Smooth muscle cell (in vitro differentiated cells): ENCODE measurements around the gene BLOC1S3. TPM values are rescaled to one million over a fixed set of nuclear protein-coding genes. Genes with fewer than 3 reads are reported as not detected.

Experiments used
- DNase-seq: peaks from one replicate; lab custom pipeline; 2025; ENCODE audit not compliant: unreplicated experiment; lab: John Stamatoyannopoulos, UW
- H2AFZ ChIP-seq: fragments of 200-600 bp; sonication (generic); 2 replicates; pipeline ENCODE4 v1.6.0; 2016; ENCODE audit warnings: antibody characterized with exemption, low read depth, mild to moderate bottlenecking
- H3F3A ChIP-seq: fragments of 200-600 bp; sonication (generic); 2 replicates; pipeline ENCODE4 v1.6.0; 2017; ENCODE audit warnings: antibody characterized with exemption, low read depth
- H3K27ac ChIP-seq: fragments of 200-600 bp; sonication (generic); 2 replicates; pipeline ENCODE4 v1.5.1; 2016; ENCODE audit warnings: low read depth, mild to moderate bottlenecking
- H3K27me3 ChIP-seq: fragments of 200-600 bp; sonication (generic); 2 replicates; pipeline ENCODE4 v1.6.1; 2016; ENCODE audit warnings: low read depth, mild to moderate bottlenecking
- H3K36me3 ChIP-seq: fragments of 200-600 bp; sonication (generic); 2 replicates; pipeline ENCODE4 v1.5.1; 2016; ENCODE audit warnings: low read depth
- H3K4me1 ChIP-seq: fragments of 200-600 bp; sonication (generic); 2 replicates; pipeline ENCODE4 v1.5.1; 2016; ENCODE audit warnings: low read depth
- H3K4me2 ChIP-seq: fragments of 200-600 bp; sonication (generic); 2 replicates; pipeline ENCODE4 v1.6.0; 2016; ENCODE audit warnings: mild to moderate bottlenecking
- H3K4me3 ChIP-seq: fragments of 200-600 bp; sonication (generic); 2 replicates; pipeline ENCODE4 v1.5.1; 2016; ENCODE audit warnings: mild to moderate bottlenecking
- H3K79me2 ChIP-seq: fragments of 200-600 bp; sonication (generic); 2 replicates; pipeline ENCODE4 v1.6.0; 2016; ENCODE audit warnings: low read depth, mild to moderate bottlenecking
- H3K9ac ChIP-seq: fragments of 200-600 bp; sonication (generic); 2 replicates; pipeline ENCODE4 v1.6.0; 2016; ENCODE audit warnings: low read depth
- H3K9me3 ChIP-seq: fragments of 200-600 bp; sonication (generic); replicated peaks from 2 replicates; pipeline ENCODE4 v1.5.1; 2016; ENCODE audit warnings: low read depth
- H4K20me1 ChIP-seq: fragments of 200-600 bp; sonication (generic); 2 replicates; pipeline ENCODE4 v1.6.0; 2016; ENCODE audit warnings: low read depth
- WGBS: methylation state at CpG from one replicate; pipeline ENCODE4 v1.1.7; 2016; ENCODE audit warnings: low lambda C conversion rate; 5-methylcytosine and 5-hydroxymethylcytosine counted together
- polyA plus RNA-seq: library from polyadenylated mRNA; unstranded; fragments of >200 nt; fragmentation: Nextera tagmentation; extraction: Ambion mirVana; gene quantifications from 2 replicates; pipeline ENCODE4 v1.2.1, GENCODE V29; 2016
- total RNA-seq: library from RNA; depleted of rRNA; stranded (reverse); fragments of >200 nt; gene quantifications from 2 replicates; pipeline ENCODE4 v1.2.3, GENCODE V29; 2014
- TF ChIP-seq, protein P1 (sequence below): fragments of 200-600 bp; sonication (generic); IDR thresholded peaks from 2 replicates; pipeline ENCODE4 v1.5.1; 2017; ENCODE audit warnings: borderline replicate concordance, mild to moderate bottlenecking, antibody characterized with exemption; ENCODE audit not compliant: insufficient read depth, poor library complexity, severe bottlenecking

Gene BLOC1S3
- total and polyA plus RNA-seq, 2 experiments from 2014 or later = 3.5 to 7.7 TPM

DNA sequence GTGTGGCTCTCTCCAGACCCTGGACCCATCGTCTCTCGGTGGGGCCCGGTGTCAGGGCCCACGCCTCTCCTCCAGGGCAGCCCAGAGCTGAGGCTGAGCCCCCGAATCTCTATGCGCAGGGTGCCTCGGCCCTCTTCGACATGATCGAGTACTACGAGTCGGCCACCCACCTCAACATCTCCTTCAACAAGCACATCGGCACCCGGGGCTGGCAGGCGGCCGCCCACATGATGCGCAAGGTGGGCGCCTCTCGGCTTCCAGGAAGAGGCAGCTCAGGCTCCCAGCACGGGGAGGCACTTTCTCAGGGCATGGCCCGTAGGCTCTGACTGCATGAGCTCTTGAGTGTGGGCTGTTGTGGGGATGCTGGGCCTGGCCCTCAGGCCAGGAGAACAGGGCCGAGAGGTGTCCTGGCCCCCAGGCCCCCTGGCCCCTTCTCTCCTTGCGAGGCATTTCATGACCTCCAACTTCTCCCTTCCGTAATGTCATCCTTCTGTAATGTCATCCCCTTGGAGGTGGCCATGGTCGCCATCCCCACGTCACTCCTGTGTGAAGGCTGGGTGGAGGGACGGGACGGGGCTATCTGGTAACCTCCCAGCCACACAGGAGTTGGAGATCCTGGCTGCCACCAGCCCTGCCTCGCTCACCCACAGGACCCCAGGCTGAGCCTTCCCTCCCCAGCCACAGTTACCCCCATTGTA lies 37.2 kb upstream of the BLOC1S3 start:
- no peaks in the 10 kb centered on the region for H3F3A ChIP-seq
- H3K9ac ChIP-seq = no peak overlapping the region
- no peaks in the 10 kb centered on the region for H3K27me3 ChIP-seq
- DNase-seq = no peak
- H3K27ac ChIP-seq = no peak overlapping the region
- peaks cover 8% of the 10 kb centered on the region for H3K79me2 ChIP-seq
- TF ChIP-seq, protein P1, sequence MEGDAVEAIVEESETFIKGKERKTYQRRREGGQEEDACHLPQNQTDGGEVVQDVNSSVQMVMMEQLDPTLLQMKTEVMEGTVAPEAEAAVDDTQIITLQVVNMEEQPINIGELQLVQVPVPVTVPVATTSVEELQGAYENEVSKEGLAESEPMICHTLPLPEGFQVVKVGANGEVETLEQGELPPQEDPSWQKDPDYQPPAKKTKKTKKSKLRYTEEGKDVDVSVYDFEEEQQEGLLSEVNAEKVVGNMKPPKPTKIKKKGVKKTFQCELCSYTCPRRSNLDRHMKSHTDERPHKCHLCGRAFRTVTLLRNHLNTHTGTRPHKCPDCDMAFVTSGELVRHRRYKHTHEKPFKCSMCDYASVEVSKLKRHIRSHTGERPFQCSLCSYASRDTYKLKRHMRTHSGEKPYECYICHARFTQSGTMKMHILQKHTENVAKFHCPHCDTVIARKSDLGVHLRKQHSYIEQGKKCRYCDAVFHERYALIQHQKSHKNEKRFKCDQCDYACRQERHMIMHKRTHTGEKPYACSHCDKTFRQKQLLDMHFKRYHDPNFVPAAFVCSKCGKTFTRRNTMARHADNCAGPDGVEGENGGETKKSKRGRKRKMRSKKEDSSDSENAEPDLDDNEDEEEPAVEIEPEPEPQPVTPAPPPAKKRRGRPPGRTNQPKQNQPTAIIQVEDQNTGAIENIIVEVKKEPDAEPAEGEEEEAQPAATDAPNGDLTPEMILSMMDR = no peak
- H3K4me1 ChIP-seq = no peaks in the 10 kb centered on the region
- H3K36me3 ChIP-seq = no peaks in the 10 kb centered on the region
- H3K4me2 ChIP-seq = no peak overlapping the region
- no peaks in the 10 kb centered on the region for H3K9me3 ChIP-seq
- H4K20me1 ChIP-seq = peaks cover 45% of the 10 kb centered on the region
- WGBS = 97% methylated on average over 28 of the region's 28 CpGs
- no peak overlapping the region for H3K4me3 ChIP-seq
- no peak overlapping the region for H2AFZ ChIP-seq

DNA sequence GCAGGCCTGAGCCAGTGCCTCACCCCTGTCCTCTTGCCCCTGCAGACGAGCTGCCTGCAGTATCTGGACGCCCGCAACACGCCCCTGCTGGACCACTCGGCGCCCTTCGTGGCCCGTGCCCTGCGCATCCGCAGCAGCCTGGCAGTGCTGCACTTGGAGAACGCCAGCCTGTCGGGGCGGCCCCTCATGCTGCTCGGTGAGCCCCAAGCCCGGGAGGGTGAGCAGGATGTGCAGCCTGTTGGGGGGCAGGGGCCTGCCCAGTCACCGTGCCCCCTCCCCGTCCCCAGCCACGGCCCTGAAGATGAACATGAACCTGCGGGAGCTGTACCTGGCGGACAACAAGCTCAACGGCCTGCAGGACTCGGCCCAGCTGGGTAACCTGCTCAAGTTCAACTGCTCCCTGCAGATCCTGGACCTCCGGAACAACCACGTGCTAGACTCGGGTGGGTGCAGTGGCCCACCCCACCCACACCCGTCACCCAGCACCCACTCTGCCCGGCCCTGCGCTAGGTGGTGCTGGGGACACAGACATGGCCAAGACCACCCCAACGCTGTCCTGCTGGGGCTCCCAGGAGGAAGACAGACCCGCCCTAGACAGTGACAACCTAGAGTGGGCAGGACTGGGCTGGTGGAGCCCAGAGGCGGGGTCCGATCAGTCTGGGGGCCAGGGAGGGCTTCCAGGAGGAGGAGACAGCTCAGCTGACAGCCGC lies 36.4 kb upstream of the BLOC1S3 start:
- Histone ChIP-seq H3K27ac (no peak overlapping the region), H3K36me3 (no peaks in the 10 kb centered on the region), H3K79me2 (peaks cover 8% of the 10 kb centered on the region), H4K20me1 (peaks cover 36% of the 10 kb centered on the region), H3K4me3 (no peak overlapping the region), H3K9ac (no peak overlapping the region), H3F3A (no peaks in the 10 kb centered on the region), H3K9me3 (no peaks in the 10 kb centered on the region), H3K4me2 (no peak overlapping the region), H3K4me1 (no peaks in the 10 kb centered on the region), H3K27me3 (no peaks in the 10 kb centered on the region), H2AFZ (no peak overlapping the region)
- 98% methylated on average over 30 of the region's 33 CpGs for WGBS
- TF ChIP-seq, protein P1 = no peak
- DNase-seq = no peak

DNA sequence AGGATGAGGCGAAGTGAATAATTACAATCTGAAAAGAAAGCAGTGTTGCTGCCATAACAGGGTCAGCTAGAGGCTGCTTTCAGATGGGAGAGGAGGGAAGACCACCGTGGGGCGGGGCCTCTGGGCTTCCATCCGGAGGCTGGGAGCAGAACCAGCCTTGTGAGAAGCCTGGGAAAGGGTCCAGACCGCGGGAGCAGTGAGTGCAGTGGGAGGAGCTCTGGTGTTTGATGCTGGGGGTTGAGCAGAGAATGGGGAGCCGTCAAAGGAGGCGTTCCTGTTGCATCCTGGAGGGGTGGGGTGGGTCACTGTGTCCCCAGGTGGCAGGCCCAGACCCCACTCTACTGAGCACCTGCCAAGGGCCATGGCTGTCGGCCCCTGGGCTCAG lies 35.9 kb upstream of the BLOC1S3 start:
- Histone ChIP-seq H3K27ac (no peak overlapping the region), H3K27me3 (no peaks in the 10 kb centered on the region), H3K4me2 (no peak overlapping the region), H3K36me3 (no peaks in the 10 kb centered on the region), H3K9ac (no peak overlapping the region), H3K79me2 (peaks cover 4% of the 10 kb centered on the region), H3K9me3 (no peaks in the 10 kb centered on the region), H3K4me1 (no peaks in the 10 kb centered on the region), H2AFZ (no peak overlapping the region), H3F3A (no peaks in the 10 kb centered on the region), H3K4me3 (no peak overlapping the region), H4K20me1 (peaks cover 31% of the 10 kb centered on the region)
- TF ChIP-seq, protein P1 = no peak
- no peak for DNase-seq
- 96% methylated on average over 9 of the region's 9 CpGs for WGBS
